ENCODE results near the gene FRAT1.

Gene FRAT1

DNA sequence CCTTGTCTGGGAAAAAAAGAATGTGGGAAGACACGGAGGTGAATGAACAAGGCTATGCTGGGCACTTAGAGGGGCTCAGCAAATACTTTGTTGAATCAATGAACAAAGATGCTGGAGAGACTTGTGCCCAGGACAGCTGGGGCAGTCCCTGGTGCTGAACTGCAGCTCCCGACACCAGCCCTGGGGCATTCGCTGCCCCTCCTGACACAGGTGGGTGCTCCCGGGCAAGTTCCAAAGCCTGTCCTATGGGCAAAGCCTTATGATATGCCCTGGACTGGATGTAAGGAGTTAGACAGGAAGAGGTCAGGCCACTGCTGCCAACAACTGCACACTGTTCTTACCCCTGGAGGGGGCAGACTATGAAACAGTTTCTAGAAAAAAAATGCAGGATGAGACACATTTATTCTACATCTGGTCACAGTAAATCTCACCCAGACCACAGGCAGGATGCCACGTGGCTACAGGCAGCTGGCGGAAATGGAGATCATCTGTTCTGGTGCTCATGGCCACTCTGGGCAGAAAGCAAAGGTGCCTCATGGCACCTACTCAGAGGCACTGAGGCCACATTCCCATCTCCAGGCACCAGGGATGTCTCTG, 37.3 kb downstream of the FRAT1 start:
- Histone ChIP-seq H2AFZ (ENCODE audit: low read depth) (no peak overlapping the region), H4K20me1 (ENCODE audit: insufficient read depth) (no peaks in the 10 kb centered on the region), H3K27me3 (ENCODE audit: insufficient read depth, low read depth) (no peaks in the 10 kb centered on the region), H3K79me2 (ENCODE audit: insufficient read depth, low read depth) (no peaks in the 10 kb centered on the region), H3K36me3 (ENCODE audit: insufficient read depth) (no peaks in the 10 kb centered on the region; the same call in 1 of the 2 replicates), H3K4me1 (ENCODE audit: low read depth, poor library complexity, severe bottlenecking) (peaks cover 9% of the 10 kb centered on the region), H3K4me2 (no peak overlapping the region), H3K9ac (no peak overlapping the region), H3K27ac (no peak overlapping the region), H3K4me3 (IDR thresholded peaks at IDR 0.05; ENCODE audit: insufficient read depth, low read depth, low read length) (no peak overlapping the region)
- TF ChIP-seq, protein P1, sequence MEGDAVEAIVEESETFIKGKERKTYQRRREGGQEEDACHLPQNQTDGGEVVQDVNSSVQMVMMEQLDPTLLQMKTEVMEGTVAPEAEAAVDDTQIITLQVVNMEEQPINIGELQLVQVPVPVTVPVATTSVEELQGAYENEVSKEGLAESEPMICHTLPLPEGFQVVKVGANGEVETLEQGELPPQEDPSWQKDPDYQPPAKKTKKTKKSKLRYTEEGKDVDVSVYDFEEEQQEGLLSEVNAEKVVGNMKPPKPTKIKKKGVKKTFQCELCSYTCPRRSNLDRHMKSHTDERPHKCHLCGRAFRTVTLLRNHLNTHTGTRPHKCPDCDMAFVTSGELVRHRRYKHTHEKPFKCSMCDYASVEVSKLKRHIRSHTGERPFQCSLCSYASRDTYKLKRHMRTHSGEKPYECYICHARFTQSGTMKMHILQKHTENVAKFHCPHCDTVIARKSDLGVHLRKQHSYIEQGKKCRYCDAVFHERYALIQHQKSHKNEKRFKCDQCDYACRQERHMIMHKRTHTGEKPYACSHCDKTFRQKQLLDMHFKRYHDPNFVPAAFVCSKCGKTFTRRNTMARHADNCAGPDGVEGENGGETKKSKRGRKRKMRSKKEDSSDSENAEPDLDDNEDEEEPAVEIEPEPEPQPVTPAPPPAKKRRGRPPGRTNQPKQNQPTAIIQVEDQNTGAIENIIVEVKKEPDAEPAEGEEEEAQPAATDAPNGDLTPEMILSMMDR (conservative IDR thresholded peaks at IDR 0.05; ENCODE audit: low read depth, low read length): no peak

DNA sequence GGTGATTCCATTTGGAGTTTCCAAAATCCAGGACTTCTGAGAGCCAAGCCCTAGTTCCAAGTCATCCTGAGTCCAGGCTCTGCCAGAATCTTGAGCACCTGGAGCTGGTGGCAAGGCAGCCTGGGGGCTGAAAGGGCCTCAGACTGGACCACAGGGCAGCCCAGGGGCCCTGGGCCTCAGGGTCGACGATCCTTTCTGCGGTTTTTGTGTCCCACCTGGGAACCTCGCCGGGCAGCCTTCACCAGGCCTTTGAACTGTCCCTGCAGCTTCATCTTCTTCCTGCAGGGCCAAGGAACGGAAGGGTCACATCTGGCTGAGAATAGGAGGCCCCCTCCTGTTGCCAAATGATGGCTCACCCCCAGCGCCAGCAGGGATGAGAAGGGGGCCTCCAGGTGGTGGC, 37.8 kb downstream of the FRAT1 start:
- Histone ChIP-seq H3K4me3 (IDR thresholded peaks at IDR 0.05; ENCODE audit: insufficient read depth, low read depth, low read length) (no peak overlapping the region), H3K36me3 (ENCODE audit: insufficient read depth) (no peaks in the 10 kb centered on the region; the same call in 1 of the 2 replicates), H3K4me2 (no peak overlapping the region), H3K27ac (no peak overlapping the region), H4K20me1 (ENCODE audit: insufficient read depth) (no peaks in the 10 kb centered on the region), H3K4me1 (ENCODE audit: low read depth, poor library complexity, severe bottlenecking) (peaks cover 9% of the 10 kb centered on the region), H3K79me2 (ENCODE audit: insufficient read depth, low read depth) (no peaks in the 10 kb centered on the region), H3K9ac (no peak overlapping the region), H3K27me3 (ENCODE audit: insufficient read depth, low read depth) (no peaks in the 10 kb centered on the region), H2AFZ (ENCODE audit: low read depth) (no peak overlapping the region)
- TF ChIP-seq, protein P1 (conservative IDR thresholded peaks at IDR 0.05; ENCODE audit: low read depth, low read length): no peak

DNA sequence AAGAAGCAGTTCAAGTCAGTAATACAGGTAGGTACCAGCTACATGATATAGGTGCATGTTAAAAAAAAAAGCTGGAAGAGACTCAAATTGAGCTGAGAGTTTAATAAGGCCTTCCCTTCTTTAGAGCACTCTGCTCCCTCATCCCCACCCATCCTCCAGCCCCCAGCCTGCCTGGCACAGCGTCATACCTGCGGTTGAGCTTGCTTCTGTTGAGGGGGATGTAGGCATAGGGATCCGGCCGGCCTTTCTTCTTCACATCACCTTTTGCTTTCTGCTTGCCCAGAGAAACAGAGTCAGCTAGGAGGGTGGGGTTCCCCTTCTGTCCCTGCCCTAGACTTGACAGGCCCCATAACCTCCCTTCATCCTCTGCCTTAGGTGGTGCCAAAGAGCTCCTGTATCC, 39.3 kb downstream of the FRAT1 start:
- H3K9ac ChIP-seq: no peak overlapping the region
- no peaks in the 10 kb centered on the region for H4K20me1 ChIP-seq (ENCODE audit: insufficient read depth)
- TF ChIP-seq, protein P1 (conservative IDR thresholded peaks at IDR 0.05; ENCODE audit: low read depth, low read length): no peak
- H3K4me1 ChIP-seq (ENCODE audit: low read depth, poor library complexity, severe bottlenecking): peaks cover 9% of the 10 kb centered on the region
- H3K27ac ChIP-seq: no peak overlapping the region
- H3K27me3 ChIP-seq (ENCODE audit: insufficient read depth, low read depth): no peaks in the 10 kb centered on the region
- no peak overlapping the region for H3K4me3 ChIP-seq (IDR thresholded peaks at IDR 0.05; ENCODE audit: insufficient read depth, low read depth, low read length)
- H3K4me2 ChIP-seq: no peak overlapping the region
- no peaks in the 10 kb centered on the region; the same call in 1 of the 2 replicates for H3K36me3 ChIP-seq (ENCODE audit: insufficient read depth)
- H3K79me2 ChIP-seq (ENCODE audit: insufficient read depth, low read depth): no peaks in the 10 kb centered on the region
- H2AFZ ChIP-seq (ENCODE audit: low read depth): no peak overlapping the region

DNA sequence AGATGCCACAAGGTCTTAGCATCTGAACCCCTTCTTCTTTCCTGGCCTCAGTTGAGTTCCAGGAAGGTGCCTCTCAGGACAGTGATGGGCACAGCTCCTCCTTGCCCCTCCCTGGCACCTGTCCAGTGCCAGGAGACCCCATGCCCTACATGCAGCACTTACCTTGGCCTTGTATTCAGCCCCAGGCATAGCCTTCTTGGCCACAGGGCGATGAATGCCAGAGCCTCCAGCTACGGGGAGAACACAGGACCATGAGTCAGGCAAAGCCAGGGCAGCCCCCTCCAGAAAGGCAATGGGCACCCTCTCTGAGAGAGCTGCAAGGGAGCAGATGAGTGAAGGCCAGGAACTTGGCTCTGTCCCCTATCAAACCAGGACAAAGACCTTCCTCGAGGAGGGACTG, 39.7 kb downstream of the FRAT1 start:
- H3K4me1 ChIP-seq (ENCODE audit: low read depth, poor library complexity, severe bottlenecking): peaks cover 9% of the 10 kb centered on the region
- TF ChIP-seq, protein P1 (conservative IDR thresholded peaks at IDR 0.05; ENCODE audit: low read depth, low read length): no peak
- no peak overlapping the region for H2AFZ ChIP-seq (ENCODE audit: low read depth)
- H3K27ac ChIP-seq: no peak overlapping the region
- no peaks in the 10 kb centered on the region for H4K20me1 ChIP-seq (ENCODE audit: insufficient read depth)
- no peaks in the 10 kb centered on the region; the same call in 1 of the 2 replicates for H3K36me3 ChIP-seq (ENCODE audit: insufficient read depth)
- H3K4me2 ChIP-seq: no peak overlapping the region
- no peaks in the 10 kb centered on the region for H3K79me2 ChIP-seq (ENCODE audit: insufficient read depth, low read depth)
- H3K27me3 ChIP-seq (ENCODE audit: insufficient read depth, low read depth): no peaks in the 10 kb centered on the region
- H3K4me3 ChIP-seq (IDR thresholded peaks at IDR 0.05; ENCODE audit: insufficient read depth, low read depth, low read length): no peak overlapping the region
- H3K9ac ChIP-seq: no peak overlapping the region
